Measurements from ENCODE around the gene SLC22A17. TPM values are rescaled to one million over a fixed set of nuclear protein-coding genes. Genes with fewer than 3 reads are reported as not detected.

SLC22A17 gene
- polyA plus RNA-seq, 1 donor (not counting 4 experiments of a cell fraction or from before 2014, with no cell fraction given), result 0.76 TPM

GRCh38 chr14:23339506-23340268 lies 13.0 kb downstream of the SLC22A17 start:
- Histone ChIP-seq H4K20me1 (ENCODE audit: control insufficient read depth, extremely low read depth, insufficient read depth, low read length) (no peaks in the 10 kb centered on the region), H2AFZ (ENCODE audit: control insufficient read depth, low read length) (no peak overlapping the region), H3K27me3 (ENCODE audit: control insufficient read depth, extremely low read depth, insufficient read depth, low read length) (peaks cover 3% of the 10 kb centered on the region), H3K36me3 (ENCODE audit: control insufficient read depth in 2 of 2, extremely low read depth in 1 of 2, insufficient read depth in 2 of 2, low read length in 2 of 2) (no peaks in the 10 kb centered on the region), H3K9me1 (ENCODE audit: control insufficient read depth, extremely low read depth, insufficient read depth, low read length) (no peaks in the 10 kb centered on the region), H3K4me2 (ENCODE audit: control insufficient read depth, extremely low read depth, insufficient read depth, low read depth, low read length) (no peak overlapping the region), H3K27ac (ENCODE audit: control insufficient read depth, insufficient read depth, low read length) (no peak overlapping the region), H3K9ac (ENCODE audit: control insufficient read depth, extremely low read depth, insufficient read depth, low read length) (no peak overlapping the region), H3K9me3 (ENCODE audit: control insufficient read depth, low read depth, low read length) (no peaks in the 10 kb centered on the region), H3K4me3 (ENCODE audit: control insufficient read depth in 2 of 3, extremely low read depth in 1 of 3, insufficient read depth in 2 of 3, low read depth in 1 of 3, low read length in 3 of 3) (no peak overlapping the region), H3K4me1 (ENCODE audit: control insufficient read depth, extremely low read depth, insufficient read depth, low read length) (no peaks in the 10 kb centered on the region), H3K79me2 (ENCODE audit: control insufficient read depth, insufficient read depth, low read length) (no peaks in the 10 kb centered on the region)
- FAIRE-seq (no peak), DNase-seq (ENCODE audit: low read depth, low spot score) (no peak)
- dilution Hi-C loops (cut with MboI; ENCODE audit: extremely low pct_ligation_motif_present, low sequenced_read_pairs), result no loop called here
- TF ChIP-seq CTCF (optimal IDR thresholded peaks at IDR 0.05 in 1 of 3, IDR thresholded peaks at IDR 0.05 in 1 of 3, conservative IDR thresholded peaks at IDR 0.05 in 1 of 3; ENCODE audit: extremely low read depth in 1 of 3, insufficient read depth in 2 of 3, low read length in 3 of 3) (no peak), EZH2 (IDR thresholded peaks at IDR 0.05; ENCODE audit: low read length) (no peak)

- H3K36me3 ChIP-seq (ENCODE audit: control insufficient read depth in 2 of 2, extremely low read depth in 1 of 2, insufficient read depth in 2 of 2, low read length in 2 of 2), result no peaks in the 10 kb centered on the region
- H3K27me3 ChIP-seq (ENCODE audit: control insufficient read depth, extremely low read depth, insufficient read depth, low read length), result peaks cover 3% of the 10 kb centered on the region
- H4K20me1 ChIP-seq (ENCODE audit: control insufficient read depth, extremely low read depth, insufficient read depth, low read length), result no peaks in the 10 kb centered on the region
- H2AFZ ChIP-seq (ENCODE audit: control insufficient read depth, low read length), result no peak overlapping the region
- no peaks in the 10 kb centered on the region for H3K9me1 ChIP-seq (ENCODE audit: control insufficient read depth, extremely low read depth, insufficient read depth, low read length)
- dilution Hi-C loops (cut with MboI; ENCODE audit: extremely low pct_ligation_motif_present, low sequenced_read_pairs), result no loop called here
- H3K79me2 ChIP-seq (ENCODE audit: control insufficient read depth, insufficient read depth, low read length), result no peaks in the 10 kb centered on the region
- no peaks in the 10 kb centered on the region for H3K4me1 ChIP-seq (ENCODE audit: control insufficient read depth, extremely low read depth, insufficient read depth, low read length)
- H3K4me3 ChIP-seq (ENCODE audit: control insufficient read depth in 2 of 3, extremely low read depth in 1 of 3, insufficient read depth in 2 of 3, low read depth in 1 of 3, low read length in 3 of 3), result no peak overlapping the region
- H3K27ac ChIP-seq (ENCODE audit: control insufficient read depth, insufficient read depth, low read length), result no peak overlapping the region
- TF ChIP-seq EZH2 (IDR thresholded peaks at IDR 0.05; ENCODE audit: low read length) (no peak), CTCF (optimal IDR thresholded peaks at IDR 0.05 in 1 of 3, IDR thresholded peaks at IDR 0.05 in 1 of 3, conservative IDR thresholded peaks at IDR 0.05 in 1 of 3; ENCODE audit: extremely low read depth in 1 of 3, insufficient read depth in 2 of 3, low read length in 3 of 3) (no peak)
- FAIRE-seq (no peak), DNase-seq (ENCODE audit: low read depth, low spot score) (no peak)
- H3K9ac ChIP-seq (ENCODE audit: control insufficient read depth, extremely low read depth, insufficient read depth, low read length), result no peak overlapping the region
- no peak overlapping the region for H3K4me2 ChIP-seq (ENCODE audit: control insufficient read depth, extremely low read depth, insufficient read depth, low read depth, low read length)
- H3K9me3 ChIP-seq (ENCODE audit: control insufficient read depth, low read depth, low read length), result no peaks in the 10 kb centered on the region
Observed at GRCh38 chr14:23335623-23336022, 17.1 kb downstream of the SLC22A17 start.
